Adipocyte (in vitro differentiated cells): Measurements from ENCODE around the gene RBMS3.

Source experiments
- DNase-seq: peaks from one replicate; pipeline ENCODE4 v3.0.0-alpha.2; 2015; ENCODE audit warnings: low read depth
- H3K27me3 ChIP-seq: replicated peaks from 2 replicates; pipeline ENCODE4 v1.7.0; 2013; ENCODE audit warnings: mild to moderate bottlenecking, low read length, moderate library complexity; ENCODE audit not compliant: control insufficient read depth, insufficient read depth
- H3K36me3 ChIP-seq: 2 replicates; pipeline ENCODE4 v1.7.0; 2013; ENCODE audit warnings: low read length, mild to moderate bottlenecking, moderate library complexity; ENCODE audit not compliant: control insufficient read depth, insufficient read depth, severe bottlenecking
- H3K4me1 ChIP-seq: 2 replicates; pipeline ENCODE4 v1.7.0; 2013; ENCODE audit warnings: mild to moderate bottlenecking, low read length, moderate library complexity; ENCODE audit not compliant: control insufficient read depth, insufficient read depth
- H3K4me3 ChIP-seq: 2 replicates; pipeline ENCODE4 v1.7.0; 2013; ENCODE audit warnings: mild to moderate bottlenecking, low read length, moderate library complexity
- H3K9ac ChIP-seq: 2 replicates; pipeline ENCODE4 v1.7.0; 2013; ENCODE audit warnings: mild to moderate bottlenecking, low read length, moderate library complexity
- H3K9me3 ChIP-seq: 2 replicates; pipeline ENCODE4 v1.7.0; 2013; ENCODE audit warnings: mild to moderate bottlenecking, low read length, moderate library complexity; ENCODE audit not compliant: control insufficient read depth

The RBMS3 gene

GRCh38 chr3:29493109-29493508 lies 212.2 kb downstream of the RBMS3 start:
- DNase-seq, result no peak
- Histone ChIP-seq H3K4me3 (no peak overlapping the region), H3K9me3 (no peaks in the 10 kb centered on the region), H3K9ac (no peak overlapping the region), H3K27me3 (no peaks in the 10 kb centered on the region), H3K4me1 (peaks cover 4% of the 10 kb centered on the region), H3K36me3 (peaks cover 7% of the 10 kb centered on the region)

GRCh38 chr3:29494305-29495036 lies 213.6 kb downstream of the RBMS3 start:
- DNase-seq, result peak; percentile 78
- Histone ChIP-seq H3K9ac (no peak overlapping the region), H3K27me3 (no peaks in the 10 kb centered on the region), H3K4me3 (no peak overlapping the region), H3K4me1 (peaks cover 4% of the 10 kb centered on the region), H3K9me3 (no peaks in the 10 kb centered on the region), H3K36me3 (no peaks in the 10 kb centered on the region)

- Histone ChIP-seq H3K4me3 (no peak overlapping the region), H3K27me3 (no peaks in the 10 kb centered on the region), H3K9ac (no peak overlapping the region), H3K36me3 (no peaks in the 10 kb centered on the region), H3K4me1 (peaks cover 4% of the 10 kb centered on the region), H3K9me3 (no peaks in the 10 kb centered on the region)
- DNase-seq, result no peak
Observed at GRCh38 chr3:29497282-29497681, 216.4 kb downstream of the RBMS3 start.

GRCh38 chr3:29502771-29503170 lies 221.9 kb downstream of the RBMS3 start:
- Histone ChIP-seq H3K4me3 (no peak overlapping the region), H3K9ac (no peak overlapping the region), H3K27me3 (no peaks in the 10 kb centered on the region), H3K36me3 (no peaks in the 10 kb centered on the region), H3K9me3 (no peaks in the 10 kb centered on the region), H3K4me1 (peaks cover 14% of the 10 kb centered on the region)
- DNase-seq, result no peak

GRCh38 chr3:29503314-29503713 lies 222.4 kb downstream of the RBMS3 start:
- H3K27me3 ChIP-seq, result no peaks in the 10 kb centered on the region
- H3K9me3 ChIP-seq, result no peaks in the 10 kb centered on the region
- no peak overlapping the region for H3K4me3 ChIP-seq
- H3K36me3 ChIP-seq, result no peaks in the 10 kb centered on the region
- peak overlapping the region; percentile 0 for H3K9ac ChIP-seq
- DNase-seq, result no peak
- peaks cover 14% of the 10 kb centered on the region for H3K4me1 ChIP-seq

GRCh38 chr3:29503958-29504357 lies 223.1 kb downstream of the RBMS3 start:
- no peaks in the 10 kb centered on the region for H3K36me3 ChIP-seq
- no peak for DNase-seq
- H3K9me3 ChIP-seq, result no peaks in the 10 kb centered on the region
- H3K27me3 ChIP-seq, result no peaks in the 10 kb centered on the region
- H3K9ac ChIP-seq, result peak overlapping the region; percentile 0
- no peak overlapping the region for H3K4me3 ChIP-seq
- peaks cover 14% of the 10 kb centered on the region for H3K4me1 ChIP-seq

- H3K27me3 ChIP-seq, result no peaks in the 10 kb centered on the region
- H3K9me3 ChIP-seq, result no peaks in the 10 kb centered on the region
- no peak for DNase-seq
- H3K4me3 ChIP-seq, result no peak overlapping the region
- no peak overlapping the region for H3K9ac ChIP-seq
- H3K36me3 ChIP-seq, result no peaks in the 10 kb centered on the region
- peaks cover 16% of the 10 kb centered on the region for H3K4me1 ChIP-seq
Observed at GRCh38 chr3:29506502-29506901, 225.6 kb downstream of the RBMS3 start.

- H3K27me3 ChIP-seq, result no peaks in the 10 kb centered on the region
- peak; percentile 11 for DNase-seq
- H3K4me1 ChIP-seq, result peaks cover 46% of the 10 kb centered on the region
- no peaks in the 10 kb centered on the region for H3K36me3 ChIP-seq
- no peak overlapping the region for H3K9ac ChIP-seq
- H3K4me3 ChIP-seq, result no peak overlapping the region
- no peaks in the 10 kb centered on the region for H3K9me3 ChIP-seq
Observed at GRCh38 chr3:29511701-29512100, 230.8 kb downstream of the RBMS3 start.

GRCh38 chr3:29512641-29513040 lies 231.8 kb downstream of the RBMS3 start:
- Histone ChIP-seq H3K9me3 (no peaks in the 10 kb centered on the region), H3K36me3 (no peaks in the 10 kb centered on the region), H3K9ac (peak overlapping the region; percentile 60), H3K27me3 (no peaks in the 10 kb centered on the region), H3K4me1 (peaks cover 46% of the 10 kb centered on the region), H3K4me3 (peak overlapping the region; percentile 56)
- no peak for DNase-seq

GRCh38 chr3:29513236-29513635 lies 232.4 kb downstream of the RBMS3 start:
- H3K9me3 ChIP-seq, result no peaks in the 10 kb centered on the region
- H3K9ac ChIP-seq, result peak overlapping the region; percentile 60
- peaks cover 46% of the 10 kb centered on the region for H3K4me1 ChIP-seq
- H3K27me3 ChIP-seq, result no peaks in the 10 kb centered on the region
- H3K4me3 ChIP-seq, result peak overlapping the region; percentile 56
- H3K36me3 ChIP-seq, result no peaks in the 10 kb centered on the region
- no peak for DNase-seq

GRCh38 chr3:29514170-29514569 lies 233.3 kb downstream of the RBMS3 start:
- DNase-seq, result peak; percentile 30
- Histone ChIP-seq H3K36me3 (no peaks in the 10 kb centered on the region), H3K9ac (peak overlapping the region; percentile 60), H3K9me3 (no peaks in the 10 kb centered on the region), H3K27me3 (no peaks in the 10 kb centered on the region), H3K4me3 (peak overlapping the region; percentile 56), H3K4me1 (peaks cover 46% of the 10 kb centered on the region)

- Histone ChIP-seq H3K36me3 (no peaks in the 10 kb centered on the region), H3K4me3 (peak overlapping the region; percentile 28), H3K27me3 (no peaks in the 10 kb centered on the region), H3K4me1 (peaks cover 46% of the 10 kb centered on the region), H3K9me3 (no peaks in the 10 kb centered on the region), H3K9ac (peak overlapping the region; percentile 15)
- no peak for DNase-seq
Observed at GRCh38 chr3:29514912-29515311, 234.0 kb downstream of the RBMS3 start.
